Eye (tissue), 1 donor: Measurements from ENCODE around the gene SAMD3.
"Not testable (repeated sequence)": the region's sequence is repeated elsewhere in the genome, so short reads cannot be mapped to it uniquely, and the experiment has no call there.

Experiments used
- DNase-seq: peaks from one replicate; pipeline ENCODE4 v3.0.0-alpha.2; 2015

The SAMD3 gene

DNA sequence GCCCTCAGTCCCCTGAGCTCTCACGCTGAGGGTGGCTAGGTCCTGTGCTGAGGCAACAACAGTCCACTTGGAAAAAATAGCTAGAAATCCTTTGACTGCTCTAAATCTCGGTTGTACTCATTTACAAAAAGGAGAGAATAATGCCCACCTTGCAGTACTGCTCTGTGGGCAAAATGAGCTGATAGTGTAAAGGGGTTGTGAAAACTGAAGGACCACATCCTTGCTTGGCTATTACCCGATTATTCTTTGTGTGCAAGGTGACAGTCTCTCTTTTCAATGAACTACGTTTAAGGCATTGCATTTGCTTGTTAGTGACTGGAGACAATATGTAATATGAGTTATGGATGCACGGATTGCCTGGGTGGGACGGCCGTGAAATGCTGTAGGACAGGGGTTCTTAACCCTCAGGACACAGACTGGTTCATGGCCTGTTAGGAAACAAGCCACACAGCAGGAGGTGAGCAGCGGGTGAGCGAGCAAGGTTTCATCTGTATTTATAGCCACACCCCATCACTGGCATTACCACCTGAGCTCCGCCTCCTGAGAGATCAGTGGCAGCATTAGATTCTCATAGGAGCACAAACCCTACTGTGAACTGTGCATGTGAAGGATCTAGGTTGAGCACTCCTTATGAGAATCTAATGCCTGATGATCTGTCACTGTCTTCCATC lies 14.6 kb downstream of the SAMD3 start:
- DNase-seq: no peak

DNA sequence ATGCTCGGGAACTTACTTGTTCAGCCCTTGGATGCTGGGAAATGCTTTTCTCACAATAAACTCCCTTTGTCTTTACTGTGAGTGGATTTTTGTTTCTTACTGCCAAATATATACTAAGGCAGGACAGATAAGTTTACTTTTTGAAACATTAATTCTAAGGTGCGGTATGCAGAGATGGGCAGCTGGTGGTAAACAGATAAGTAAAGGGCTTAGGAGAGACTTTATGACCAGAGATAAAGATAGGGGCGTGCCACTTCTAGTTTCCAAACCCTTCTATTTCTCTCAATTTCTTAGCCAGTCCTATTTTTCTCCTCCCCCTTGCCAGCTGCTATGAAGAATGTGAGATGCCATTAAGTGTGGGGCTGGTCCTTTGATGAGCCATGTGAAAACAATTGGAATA lies 16.3 kb downstream of the SAMD3 start:
- DNase-seq: no peak

DNA sequence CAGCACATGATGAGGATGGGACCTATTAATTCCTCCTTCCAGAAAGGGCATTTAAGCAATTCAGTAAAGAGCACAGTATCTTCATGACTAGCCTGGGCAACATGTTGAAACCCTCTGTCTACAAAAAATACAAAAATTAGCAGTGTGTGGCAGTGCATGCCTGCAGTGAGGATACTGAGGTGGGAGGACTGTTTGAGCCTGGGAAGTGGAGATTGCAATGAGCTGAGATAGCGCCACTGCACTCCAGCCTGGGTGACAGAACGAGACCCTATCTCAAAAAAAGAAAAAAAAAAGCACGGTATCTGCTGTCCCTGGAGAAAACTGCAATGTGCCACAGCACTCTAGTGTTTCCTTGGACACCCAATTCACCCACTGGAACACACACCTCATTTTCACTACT lies 18.4 kb downstream of the SAMD3 start:
- DNase-seq: no peak

DNA sequence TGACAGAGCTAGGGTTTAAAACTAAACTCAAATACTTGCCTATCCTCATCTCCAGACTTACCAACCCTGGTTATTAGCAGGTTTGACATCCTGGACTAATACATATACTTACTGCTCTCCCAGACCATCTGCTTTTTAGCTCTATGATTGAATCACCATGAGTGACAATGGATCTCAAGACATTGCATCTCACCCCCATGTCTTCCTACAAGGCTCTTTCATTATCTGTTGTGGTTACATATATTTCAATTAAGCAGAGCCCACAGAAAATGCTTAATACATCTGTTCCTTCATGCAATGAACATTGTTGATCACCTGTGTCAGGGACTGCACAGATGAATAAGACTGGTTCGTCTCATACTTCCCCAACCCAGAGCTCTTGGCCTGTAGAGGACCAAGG lies 19.4 kb downstream of the SAMD3 start:
- DNase-seq: no peak

DNA sequence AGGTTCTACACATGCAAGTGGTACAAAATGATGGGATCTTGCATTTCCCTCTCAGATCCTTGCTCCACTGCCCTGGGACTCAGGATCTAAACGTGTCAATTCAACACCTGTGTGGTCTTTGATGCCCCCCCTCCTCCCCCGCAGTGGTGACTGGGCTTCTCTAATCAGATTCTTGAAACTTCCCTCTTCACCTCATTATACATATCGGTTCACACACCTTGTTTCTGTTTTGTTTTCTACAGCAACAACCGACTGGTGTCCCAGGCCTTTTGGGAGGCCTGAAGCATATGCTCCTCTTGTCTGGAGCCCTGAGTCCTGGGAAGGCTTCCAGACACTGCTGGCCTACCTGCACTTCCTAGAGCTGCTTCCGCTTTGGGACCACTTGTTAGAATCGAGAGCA lies 20.0 kb downstream of the SAMD3 start:
- no peak for DNase-seq

DNA sequence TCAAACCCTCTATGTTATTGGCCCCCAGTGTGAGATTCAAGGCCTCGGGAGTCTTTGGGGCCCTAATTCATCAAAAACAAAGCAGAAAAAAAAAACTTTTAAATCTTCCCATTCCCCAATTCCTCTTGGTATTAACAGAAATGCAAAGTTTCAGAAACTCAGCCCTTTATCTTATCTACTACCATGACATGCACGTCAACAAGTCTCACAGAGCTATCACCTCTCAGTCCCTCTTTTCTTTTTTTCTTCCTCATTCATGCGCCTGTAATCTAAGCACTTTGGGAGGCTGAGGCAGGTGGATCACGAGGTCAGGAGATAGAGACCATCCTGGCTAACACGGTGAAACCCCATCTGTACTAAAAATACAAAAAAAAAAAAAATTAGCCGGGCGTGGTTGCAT lies 22.7 kb downstream of the SAMD3 start:
- DNase-seq: no peak

DNA sequence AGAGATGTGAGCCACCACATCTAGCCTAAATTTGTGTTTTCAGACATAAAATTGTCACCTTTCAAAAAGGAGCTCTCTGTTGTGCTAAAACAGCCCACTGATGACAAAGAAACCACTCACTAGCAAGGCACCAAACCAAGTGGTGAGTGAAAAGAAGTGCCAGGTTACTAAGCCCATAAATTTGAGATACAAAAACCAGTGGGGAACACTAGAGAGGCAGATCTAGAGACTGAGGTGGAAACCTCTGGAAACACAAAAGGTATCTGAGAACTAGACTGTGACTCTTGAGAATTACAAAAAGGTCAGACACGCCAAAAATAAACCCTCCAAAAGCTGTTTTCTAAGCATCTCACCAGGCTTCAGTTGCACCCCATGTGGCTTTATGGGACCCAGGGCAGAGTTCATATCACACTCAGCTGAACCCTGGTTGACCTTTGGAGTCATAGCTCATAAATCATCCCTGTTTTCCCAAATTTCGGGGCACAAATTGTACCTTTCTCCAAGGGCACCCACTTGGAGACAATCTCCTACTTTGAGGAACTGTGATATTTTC lies 24.2 kb downstream of the SAMD3 start:
- no peak for DNase-seq

DNA sequence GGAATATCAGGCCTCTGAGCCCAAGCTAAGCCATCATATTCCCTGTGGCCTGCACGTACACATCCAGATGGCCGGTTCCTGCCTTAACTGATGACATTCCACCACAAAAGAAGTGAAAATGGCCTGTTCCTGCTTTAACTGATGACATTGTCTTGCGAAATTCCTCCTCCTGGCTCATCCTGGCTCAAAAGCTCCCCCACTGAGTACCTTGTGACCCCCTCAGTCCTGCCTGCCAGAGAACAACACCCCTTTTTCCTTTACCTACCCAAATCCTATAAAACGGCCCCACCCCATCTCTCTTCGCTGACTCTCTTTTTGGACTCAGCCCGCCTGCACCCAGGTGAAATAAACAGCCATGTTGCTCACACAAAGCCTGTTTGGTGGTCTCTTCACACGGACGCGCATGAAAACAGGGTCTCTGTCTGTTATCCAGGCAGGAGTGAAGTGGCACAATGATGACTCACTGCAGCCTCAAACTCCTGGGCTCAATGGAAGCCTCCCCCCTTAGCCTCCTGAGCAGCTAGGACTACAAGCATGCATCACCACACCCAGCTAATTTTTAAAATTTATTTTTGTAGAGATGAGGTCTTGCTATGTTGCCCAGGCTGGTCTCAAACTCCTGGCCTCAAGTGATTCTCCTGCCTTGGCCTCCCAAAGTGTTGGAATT lies 24.8 kb downstream of the SAMD3 start:
- DNase-seq: not testable (repeated sequence)

DNA sequence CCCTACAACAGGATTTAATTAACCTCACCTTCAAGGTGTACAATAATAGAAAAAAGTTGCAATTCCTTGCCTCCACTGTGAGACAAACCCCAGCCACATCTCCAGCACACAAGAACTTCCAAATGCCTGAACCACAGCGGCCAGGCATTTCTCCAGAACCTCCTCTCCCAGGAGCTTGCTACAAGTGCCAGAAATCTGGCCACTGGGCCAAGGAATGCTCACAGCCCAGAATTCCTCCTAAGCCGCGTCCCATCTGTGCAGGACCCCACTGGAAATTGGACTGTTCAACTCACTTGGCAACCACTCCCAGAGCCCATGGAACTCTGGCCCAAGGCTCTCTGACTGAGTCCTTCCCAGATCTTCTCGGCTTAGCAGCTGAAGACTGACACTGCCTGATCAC lies 28.3 kb downstream of the SAMD3 start:
- not testable (repeated sequence) for DNase-seq

DNA sequence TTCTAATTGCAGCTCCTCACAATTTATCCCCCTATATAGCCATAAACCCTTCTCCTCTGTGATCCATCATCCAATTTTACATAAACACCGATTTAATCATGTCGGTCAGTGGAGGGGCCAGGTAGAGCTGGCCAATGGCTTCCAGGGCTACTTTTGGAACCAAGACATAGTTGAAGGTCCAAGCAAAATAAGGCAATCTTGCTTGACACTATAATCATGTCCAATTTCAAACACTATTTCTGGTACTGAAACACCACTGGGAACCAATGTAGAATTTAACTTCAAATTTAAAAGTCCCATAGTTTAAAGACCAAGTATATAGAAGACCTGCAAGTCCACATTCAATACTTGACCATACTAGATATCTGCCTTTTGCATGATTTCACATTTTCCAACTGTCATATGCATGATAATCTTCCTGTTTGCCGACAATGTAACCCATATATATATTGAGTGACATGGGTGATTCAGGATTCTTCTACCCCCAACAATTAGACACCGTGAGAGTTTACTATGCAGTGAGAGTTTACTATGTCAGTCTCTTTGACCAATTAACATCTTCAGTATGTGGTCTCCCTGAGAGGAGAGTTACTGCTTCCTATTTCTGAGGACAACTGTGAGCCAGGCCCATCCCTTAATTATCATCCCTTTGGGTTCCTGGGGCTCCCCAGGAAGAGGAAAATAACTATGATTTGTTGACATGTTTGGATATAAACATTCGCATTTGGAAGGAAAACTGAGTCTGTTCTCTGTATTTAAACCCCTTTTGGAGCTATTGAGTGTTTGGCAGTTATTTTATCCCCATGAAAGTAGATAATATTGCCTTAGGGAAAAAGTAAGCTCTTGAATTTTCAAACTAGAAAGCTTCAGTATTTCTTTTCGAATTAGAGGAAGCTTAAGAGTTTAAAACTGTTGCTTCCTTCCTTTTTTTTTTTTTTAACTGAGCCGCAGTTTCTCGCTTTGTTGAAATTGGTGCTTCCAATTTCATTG lies 31.8 kb downstream of the SAMD3 start:
- DNase-seq: no peak

DNA sequence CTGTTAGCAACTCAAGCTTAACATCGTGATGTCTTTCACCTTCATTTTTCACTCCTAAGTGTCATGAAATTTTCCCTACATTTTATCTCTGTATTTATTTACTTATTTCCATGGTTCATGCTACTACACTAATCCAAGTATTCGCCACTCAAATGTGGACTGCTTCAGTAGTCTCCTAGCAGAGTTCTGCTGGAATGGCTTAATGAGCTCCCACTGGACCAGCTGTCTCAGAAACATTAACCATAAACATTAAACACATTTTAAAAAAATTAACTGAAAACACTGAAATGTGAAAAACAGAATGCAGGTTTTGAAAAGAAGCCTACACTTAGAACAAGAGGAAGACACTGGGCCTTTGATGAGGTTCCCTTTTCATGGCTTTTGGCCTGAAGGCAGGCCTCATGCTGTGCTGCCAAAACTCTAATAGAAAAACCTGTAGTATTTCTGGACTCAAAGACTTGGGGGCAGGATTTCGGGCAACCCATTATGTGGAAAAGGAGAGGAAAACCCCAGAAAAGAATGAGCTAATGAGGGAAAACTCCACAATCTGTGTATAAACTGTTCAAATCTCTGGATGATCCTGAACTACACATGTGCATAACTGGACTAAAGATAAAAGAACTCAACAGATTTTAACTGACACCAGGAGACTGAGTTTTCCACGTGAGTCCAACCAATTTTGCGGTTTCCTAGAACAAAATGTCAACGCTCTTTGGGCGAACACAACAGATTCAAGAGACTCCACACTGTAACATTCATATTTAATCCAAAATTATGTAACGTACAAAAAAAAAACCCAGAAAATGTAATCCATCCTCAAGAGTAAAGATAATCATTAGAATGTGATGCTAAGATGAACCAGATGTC lies 33.0 kb downstream of the SAMD3 start:
- peak; percentile 3 for DNase-seq

DNA sequence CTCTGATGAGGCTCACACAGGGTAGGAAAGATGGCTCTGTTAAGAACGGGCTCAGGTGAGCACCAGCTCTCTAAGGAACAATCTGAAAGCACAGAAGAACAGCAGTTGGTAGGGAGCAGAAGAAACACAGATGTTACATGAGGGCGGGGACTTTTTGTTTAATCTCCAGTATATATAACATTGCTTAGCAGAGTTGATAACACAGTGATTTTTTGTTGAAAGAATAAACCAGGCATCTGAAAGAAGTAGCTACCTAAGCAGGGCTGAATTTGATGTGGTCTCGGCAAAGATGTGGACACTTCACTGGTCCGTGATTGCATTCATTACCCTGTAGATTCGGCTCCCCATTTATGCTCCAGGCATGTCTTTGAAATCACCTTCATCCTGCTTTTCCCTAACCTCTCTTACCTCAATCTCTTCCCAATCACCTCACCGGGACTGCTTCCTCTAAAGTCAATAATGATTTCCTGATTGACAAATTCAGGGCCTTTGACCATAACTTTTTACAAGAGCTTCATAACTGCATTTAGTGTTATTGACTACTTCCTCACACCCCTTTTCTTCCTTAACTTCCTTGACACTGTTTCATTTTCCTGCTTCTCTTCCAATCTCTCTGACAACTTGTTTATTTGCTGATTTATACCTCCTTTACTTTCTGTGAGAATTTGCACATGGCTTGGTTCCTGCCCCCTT lies 34.4 kb downstream of the SAMD3 start:
- DNase-seq: no peak

DNA sequence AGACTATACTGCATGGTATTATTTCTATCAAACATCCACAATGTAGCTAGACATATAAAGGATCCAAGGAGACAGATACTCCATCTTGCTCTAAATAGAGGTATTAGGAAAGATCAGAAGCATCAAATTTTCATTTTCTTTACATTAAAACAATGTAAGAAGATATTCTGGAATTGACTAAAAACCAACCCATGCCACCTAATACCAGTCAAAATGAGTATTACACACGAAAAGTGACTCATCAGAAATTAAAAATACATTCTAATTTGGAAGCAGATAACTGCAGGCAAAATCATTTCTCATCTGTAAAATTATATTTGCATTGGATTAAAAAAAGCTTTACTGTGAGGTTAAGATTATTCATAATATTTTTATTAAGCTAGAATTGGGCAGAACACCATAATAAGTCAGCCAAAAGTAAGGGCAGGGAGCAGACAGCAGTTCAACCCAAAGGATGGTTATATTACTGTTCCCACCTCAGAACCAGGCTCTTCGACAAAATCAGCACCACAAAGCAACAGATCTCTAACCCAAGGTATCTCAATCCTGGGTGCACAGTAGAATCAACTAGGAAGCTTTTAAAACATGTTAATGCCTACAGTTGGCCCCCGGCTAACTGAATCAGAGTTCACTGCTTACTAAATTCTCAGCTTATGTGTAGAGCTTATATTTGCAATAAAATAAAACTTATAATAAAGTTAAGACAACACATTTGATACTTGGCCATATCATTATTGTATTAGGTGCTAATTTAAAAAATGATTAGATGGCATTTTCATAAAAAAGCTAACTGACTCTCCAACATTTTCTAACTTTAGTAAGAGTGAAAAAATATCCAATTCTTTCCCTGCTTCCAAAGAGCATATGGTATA lies 35.2 kb downstream of the SAMD3 start:
- no peak for DNase-seq

DNA sequence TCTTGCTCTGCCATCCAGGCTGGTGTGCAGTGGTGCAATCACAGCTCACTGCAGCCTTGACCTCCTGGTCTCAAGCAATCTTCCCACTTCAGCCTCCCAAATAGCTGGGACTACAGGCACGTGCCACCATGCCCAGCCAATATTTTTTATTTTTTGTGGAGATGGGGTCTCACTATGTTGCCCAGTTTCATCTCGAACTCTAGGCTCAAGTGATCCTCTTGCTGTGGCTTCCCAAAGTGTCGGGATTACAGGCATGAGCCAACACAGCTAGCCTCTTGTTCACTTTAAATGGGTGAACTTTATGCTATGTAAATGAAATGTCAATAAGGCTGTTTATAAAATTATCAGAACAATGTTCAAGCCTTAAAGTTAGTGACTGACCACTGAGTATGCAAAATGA lies 37.1 kb downstream of the SAMD3 start:
- no peak for DNase-seq

DNA sequence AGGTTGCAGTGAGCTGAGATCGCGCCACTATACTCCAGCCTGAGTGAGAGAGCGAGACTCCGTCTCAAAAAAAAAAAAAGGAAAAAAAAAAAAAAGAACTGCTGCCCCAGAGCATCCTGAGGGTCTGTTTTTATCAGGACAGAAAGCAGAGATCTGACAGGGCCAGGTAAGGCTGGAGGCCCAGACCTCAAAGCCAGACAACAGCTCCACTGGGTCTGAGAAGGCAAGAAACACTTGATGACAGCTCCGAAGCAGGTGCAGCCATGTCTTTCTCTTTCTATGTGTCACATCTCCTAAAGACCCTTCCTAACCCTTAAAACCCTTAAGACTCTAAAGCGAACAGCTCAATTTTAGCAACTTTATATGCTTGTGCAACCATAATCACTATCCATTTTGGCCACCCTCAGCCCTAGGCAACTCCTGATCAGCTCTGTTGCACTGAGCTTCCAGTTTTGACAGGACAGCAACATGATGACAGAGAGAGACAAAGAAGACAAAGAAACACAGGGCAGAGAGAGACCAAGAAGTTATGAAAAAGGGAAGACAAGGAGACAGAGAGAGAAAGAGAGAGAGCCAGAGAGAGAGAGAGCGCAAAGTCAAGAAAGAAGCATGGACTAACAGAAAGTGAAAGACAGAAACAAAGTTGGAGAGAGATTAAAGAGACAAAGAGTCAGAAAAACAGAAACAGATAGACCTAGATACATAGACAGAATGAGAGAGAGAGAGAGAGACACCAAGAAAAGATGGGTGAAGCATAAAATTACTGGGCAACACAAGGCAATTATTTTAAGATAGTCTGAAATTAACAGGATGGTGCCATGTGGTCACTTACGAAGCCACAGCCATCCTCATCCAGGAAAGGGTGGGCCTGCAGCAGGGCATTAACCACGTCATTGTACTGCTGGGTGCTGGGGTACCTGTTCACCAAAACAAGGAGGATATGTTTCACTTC lies 39.2 kb downstream of the SAMD3 start:
- no peak for DNase-seq

DNA sequence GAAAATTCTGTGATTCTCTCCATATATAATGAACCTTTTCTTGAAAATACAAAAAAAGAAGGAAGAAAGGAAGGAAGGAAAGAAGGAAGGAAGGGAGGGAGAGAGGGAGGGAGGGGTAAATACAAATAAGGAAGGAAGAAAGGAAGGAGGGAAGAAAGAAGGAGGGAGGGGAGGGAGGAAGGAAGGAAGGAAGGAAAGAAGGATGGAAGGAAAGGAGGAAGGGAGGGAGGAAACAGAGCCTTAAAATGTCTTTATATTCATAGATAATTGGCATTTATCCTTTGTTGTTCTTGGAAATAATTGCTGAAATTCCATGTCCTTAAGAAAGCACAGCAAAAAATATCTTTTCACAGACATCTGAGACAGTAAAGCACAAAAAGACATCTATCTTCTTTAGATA lies 40.3 kb downstream of the SAMD3 start:
- no peak for DNase-seq

DNA sequence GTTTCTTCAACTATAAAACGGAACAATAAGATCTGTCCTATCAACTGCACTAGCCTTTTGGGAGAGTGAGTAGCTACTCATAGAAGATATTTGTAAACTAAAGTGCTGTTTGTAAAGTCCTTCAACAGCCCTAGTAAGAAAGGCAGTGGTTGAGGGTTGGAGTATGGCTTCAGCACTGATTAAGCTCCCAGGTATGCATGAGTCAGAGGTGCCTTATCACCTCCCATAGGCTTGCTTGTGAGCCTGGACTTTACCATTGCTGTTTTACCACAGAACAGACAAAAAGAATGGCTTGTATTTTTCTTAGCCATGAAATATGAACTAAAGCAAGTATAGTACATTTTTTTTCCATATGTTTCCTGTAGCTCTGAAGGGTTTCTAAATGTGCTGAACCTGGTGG lies 44.1 kb downstream of the SAMD3 start:
- no peak for DNase-seq

DNA sequence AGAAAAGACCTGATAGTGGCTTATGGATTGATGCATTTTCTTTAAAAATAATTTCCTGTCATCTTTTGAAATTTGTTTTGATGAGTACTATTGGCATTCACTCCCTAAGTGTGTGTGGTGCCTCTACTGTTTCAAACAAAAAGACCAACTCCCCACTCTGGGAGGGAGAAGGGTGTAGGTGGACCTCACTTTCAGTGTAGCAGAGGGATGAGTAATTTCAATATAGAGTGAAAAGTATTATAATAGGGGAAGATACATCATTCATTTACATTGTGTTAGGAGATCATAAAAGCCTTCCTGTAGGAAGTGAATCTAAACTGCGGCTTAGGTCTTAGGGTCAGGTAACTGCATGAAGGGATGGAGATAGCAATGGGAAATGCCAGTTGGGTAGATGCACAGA lies 46.4 kb downstream of the SAMD3 start:
- no peak for DNase-seq

DNA sequence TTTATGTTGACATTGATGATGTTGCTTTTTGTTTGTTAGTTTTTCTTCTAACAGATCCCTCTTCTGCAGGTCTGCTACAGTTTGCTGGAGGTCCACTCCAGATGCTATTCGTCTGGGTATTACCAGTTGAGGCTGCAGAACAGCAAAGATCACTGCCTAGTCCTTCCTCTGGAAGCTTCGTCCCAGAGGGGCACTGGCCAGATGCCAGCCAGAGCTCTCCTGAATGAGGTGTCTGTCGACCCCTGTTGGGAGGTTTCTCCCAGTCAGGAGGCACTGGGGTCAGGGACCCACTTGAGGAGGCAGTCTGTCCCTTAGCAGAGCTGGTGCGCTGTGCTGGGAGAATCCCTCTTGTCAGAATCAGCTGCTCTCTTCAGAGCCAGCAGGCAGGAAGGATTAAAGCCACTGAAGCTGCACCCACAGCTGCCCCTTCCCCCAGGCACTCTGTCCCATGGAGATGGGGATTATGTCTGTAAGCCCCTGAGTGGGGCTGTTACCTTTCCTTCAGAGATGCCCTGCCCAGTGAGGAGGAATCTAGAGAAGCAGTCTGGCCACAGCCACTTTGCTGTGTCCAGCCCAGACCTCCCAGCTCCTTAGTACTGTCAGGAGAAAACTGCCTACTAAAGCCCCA lies 49.3 kb downstream of the SAMD3 start:
- not testable (repeated sequence) for DNase-seq
